GM15510 (cell line): Measurements from ENCODE around the gene BEX4.

Experiments
- POLR2A ChIP-seq: IDR thresholded peaks from 3 replicates; pipeline ENCODE4 v1.6.1; 2011; ENCODE audit warnings: borderline replicate concordance; ENCODE audit not compliant: insufficient read length; ENCODE audit errors: extremely low read depth

BEX4 gene

GRCh38 chrX:103220511-103221323 lies 5.8 kb downstream of the BEX4 start:
- TF ChIP-seq POLR2A: no peak

- no peak for TF ChIP-seq POLR2A
Observed at GRCh38 chrX:103233263-103233662, 18.4 kb downstream of the BEX4 start.

- TF ChIP-seq POLR2A: no peak
Observed at GRCh38 chrX:103234869-103235268, 20.0 kb downstream of the BEX4 start.

GRCh38 chrX:103236296-103236695 lies 21.4 kb downstream of the BEX4 start:
- TF ChIP-seq POLR2A: no peak

- no peak for TF ChIP-seq POLR2A
Observed at GRCh38 chrX:103240155-103240554, 25.2 kb downstream of the BEX4 start.

- no peak for TF ChIP-seq POLR2A
Observed at GRCh38 chrX:103248553-103248952, 33.6 kb downstream of the BEX4 start.

GRCh38 chrX:103249805-103250204 lies 34.9 kb downstream of the BEX4 start:
- no peak for TF ChIP-seq POLR2A

GRCh38 chrX:103250977-103251376 lies 36.1 kb downstream of the BEX4 start:
- no peak for TF ChIP-seq POLR2A

- no peak for TF ChIP-seq POLR2A
Observed at GRCh38 chrX:103253608-103254007, 38.7 kb downstream of the BEX4 start.

- TF ChIP-seq POLR2A: no peak
Observed at GRCh38 chrX:103254171-103254824, 39.4 kb downstream of the BEX4 start.

- TF ChIP-seq POLR2A: peak; percentile 47
Observed at GRCh38 chrX:103254921-103255493, 40.1 kb downstream of the BEX4 start, which contains the start of gene TCEAL8. Gene TCEAL8 (minus strand): TSS chrX:103255155. CDS start chrX:103253979, 1,176 bp downstream.

GRCh38 chrX:103256651-103257050 lies 41.7 kb downstream of the BEX4 start:
- TF ChIP-seq POLR2A: no peak

- no peak for TF ChIP-seq POLR2A
Observed at GRCh38 chrX:103258275-103258674, 43.4 kb downstream of the BEX4 start.
